ENCODE data around the gene TMEM17. TPM values are rescaled to one million over a fixed set of nuclear protein-coding genes. Genes with fewer than 3 reads are reported as not detected.
A peak's percentile ranks its signal among the peaks of the same experiment; 100 is the strongest.
"Not testable (repeated sequence)": the region's sequence is repeated elsewhere in the genome, so short reads cannot be mapped to it uniquely, and the experiment has no call there.

Gene TMEM17
- total and polyA plus RNA-seq, 9 donors: 0.94 to 3.0 (median 2.3) TPM

DNA sequence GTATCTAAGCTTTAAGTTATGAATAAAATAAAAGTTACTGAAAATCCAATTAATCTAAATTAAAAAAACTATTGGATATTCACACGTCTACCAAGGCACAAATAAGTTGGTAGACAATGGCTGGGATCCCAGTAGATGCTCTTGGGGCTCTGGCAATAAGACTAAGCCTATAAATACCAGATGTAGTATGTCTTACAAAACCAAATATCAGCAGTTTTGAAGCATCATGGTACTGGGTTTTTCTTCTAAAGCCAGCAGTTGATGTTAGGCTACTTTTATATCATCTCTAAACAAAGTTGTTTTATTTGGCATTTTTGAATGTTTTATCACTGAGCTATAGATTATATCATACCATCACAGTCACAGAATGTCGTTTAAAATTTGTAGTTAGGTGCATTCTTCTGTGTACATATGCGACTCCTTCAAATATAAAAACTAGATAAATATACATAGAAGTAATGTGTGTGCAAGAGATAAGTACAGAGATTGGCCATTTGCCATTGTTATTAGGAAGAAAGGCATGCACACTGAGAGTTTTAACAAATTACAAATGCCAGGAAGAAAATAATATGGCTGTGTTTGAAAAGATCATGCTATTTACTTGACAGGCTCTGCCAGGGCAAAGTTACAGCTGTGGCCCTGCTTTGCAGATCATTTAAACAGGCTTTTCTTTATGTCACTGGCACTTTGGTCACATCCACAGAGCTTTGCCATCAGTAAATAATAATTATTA lies 21.6 kb upstream of the TMEM17 start:
- Histone ChIP-seq H3K4me3 (no peak overlapping the region), H3K4me1 (ENCODE audit: insufficient read depth) (peaks cover 12% of the 10 kb centered on the region), H3K27ac (peak overlapping the region in 1 of 2 donors; percentile 38), H3K9me3 (no peaks in the 10 kb centered on the region), H3K36me3 (no peaks in the 10 kb centered on the region), H3K27me3 (no peaks in the 10 kb centered on the region)
- intact Hi-C loops (cut with DNase I): no loop called here
- no peak for TF ChIP-seq EP300 (IDR thresholded peaks at IDR 0.05)
- no peak for TF ChIP-seq POLR2A (IDR thresholded peaks at IDR 0.05)
- TF ChIP-seq, protein P1, sequence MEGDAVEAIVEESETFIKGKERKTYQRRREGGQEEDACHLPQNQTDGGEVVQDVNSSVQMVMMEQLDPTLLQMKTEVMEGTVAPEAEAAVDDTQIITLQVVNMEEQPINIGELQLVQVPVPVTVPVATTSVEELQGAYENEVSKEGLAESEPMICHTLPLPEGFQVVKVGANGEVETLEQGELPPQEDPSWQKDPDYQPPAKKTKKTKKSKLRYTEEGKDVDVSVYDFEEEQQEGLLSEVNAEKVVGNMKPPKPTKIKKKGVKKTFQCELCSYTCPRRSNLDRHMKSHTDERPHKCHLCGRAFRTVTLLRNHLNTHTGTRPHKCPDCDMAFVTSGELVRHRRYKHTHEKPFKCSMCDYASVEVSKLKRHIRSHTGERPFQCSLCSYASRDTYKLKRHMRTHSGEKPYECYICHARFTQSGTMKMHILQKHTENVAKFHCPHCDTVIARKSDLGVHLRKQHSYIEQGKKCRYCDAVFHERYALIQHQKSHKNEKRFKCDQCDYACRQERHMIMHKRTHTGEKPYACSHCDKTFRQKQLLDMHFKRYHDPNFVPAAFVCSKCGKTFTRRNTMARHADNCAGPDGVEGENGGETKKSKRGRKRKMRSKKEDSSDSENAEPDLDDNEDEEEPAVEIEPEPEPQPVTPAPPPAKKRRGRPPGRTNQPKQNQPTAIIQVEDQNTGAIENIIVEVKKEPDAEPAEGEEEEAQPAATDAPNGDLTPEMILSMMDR (IDR thresholded peaks at IDR 0.05): no peak
- DNase-seq: no peak
- 18 to 40% (median 26%) methylated on average over 3 of the region's 3 CpGs for whole genome bisulfite sequencing, 3 donors

DNA sequence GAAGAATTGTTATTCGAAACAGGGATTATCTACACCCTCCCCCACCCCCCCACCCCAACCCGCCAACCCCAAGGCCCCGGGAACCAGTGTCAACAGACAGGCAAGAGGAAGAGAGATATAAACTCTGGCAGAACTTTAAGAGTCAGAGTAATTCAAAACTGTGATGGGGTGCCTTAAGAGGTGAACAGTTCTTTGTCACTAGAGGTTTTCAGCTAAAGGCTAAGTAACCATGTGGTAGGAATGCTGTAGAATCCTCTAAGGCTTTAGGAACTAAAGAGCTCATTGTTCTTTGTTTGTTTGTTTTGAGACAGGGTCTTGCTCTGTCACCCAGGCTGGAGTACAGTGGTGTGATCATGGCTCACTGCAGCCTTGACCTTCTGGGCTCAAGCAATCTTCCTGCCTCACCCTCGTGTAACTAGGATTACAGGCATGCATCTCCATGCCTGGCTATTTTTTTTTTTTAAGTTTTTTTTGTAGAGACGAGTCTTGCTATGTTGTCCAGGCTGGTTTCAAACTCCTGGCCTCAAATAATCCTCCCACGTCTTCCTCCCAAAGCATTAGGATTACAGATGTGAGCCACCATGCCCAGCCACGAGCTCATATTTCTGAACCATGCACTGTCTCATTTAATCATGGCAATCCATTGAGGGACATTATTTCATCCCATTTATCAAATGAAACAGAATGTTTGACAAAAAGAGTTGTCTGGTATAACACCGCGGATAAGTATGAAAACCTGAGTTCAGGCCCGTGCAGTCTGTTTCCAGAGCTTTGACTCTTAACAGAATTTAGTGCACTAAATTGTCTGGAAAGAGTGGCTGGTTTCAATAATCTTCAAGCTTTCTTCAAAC lies 20.8 kb upstream of the TMEM17 start:
- Histone ChIP-seq H3K27me3 (no peaks in the 10 kb centered on the region), H3K36me3 (no peaks in the 10 kb centered on the region), H3K4me3 (no peak overlapping the region), H3K27ac (peak overlapping the region in 1 of 2 donors; percentile 29), H3K4me1 (ENCODE audit: insufficient read depth) (peaks cover 12% of the 10 kb centered on the region), H3K9me3 (no peaks in the 10 kb centered on the region)
- no peak for DNase-seq
- intact Hi-C loops (cut with DNase I): no loop called here
- TF ChIP-seq POLR2A (IDR thresholded peaks at IDR 0.05) (no peak), EP300 (IDR thresholded peaks at IDR 0.05) (no peak)
- TF ChIP-seq, protein P1 (IDR thresholded peaks at IDR 0.05): no peak
- WGBS, 3 donors: 48 to 57% (median 52%) methylated on average over 10 of the region's 10 CpGs

DNA sequence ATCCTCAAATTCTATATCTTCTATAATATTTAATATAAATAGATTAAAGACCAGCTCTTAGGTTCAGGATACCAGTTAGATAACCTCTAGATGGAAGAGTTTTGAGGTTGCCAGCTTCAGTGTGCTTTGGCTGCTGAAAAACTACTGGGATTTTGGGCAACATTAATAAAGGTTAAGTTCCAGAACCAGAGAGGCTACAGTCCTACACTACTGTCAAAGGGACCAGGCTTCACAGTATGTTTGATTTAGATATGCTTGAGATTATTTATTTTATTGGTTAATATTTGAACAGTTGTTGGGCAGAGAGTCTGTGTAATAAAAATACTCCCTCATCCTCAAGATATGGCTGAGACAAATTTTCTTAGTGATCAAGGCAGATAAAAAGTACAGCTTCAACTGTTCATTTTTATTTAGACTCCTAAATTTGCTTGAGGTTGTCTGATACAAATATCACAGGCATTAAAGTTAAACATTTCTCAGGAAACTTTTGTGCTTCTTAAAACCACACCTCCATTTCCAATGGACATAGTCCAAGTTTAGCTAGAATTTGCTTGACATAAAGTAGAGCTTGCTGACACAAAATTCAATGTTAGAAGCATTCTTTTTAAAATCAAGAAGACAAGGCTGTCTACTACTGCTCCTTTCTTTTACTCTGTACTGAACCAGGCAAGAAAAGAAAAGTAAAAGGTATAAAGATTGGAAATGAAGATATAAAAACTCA lies 19.7 kb upstream of the TMEM17 start:
- Histone ChIP-seq H3K9me3 (no peaks in the 10 kb centered on the region), H3K4me1 (ENCODE audit: insufficient read depth) (peaks cover 12% of the 10 kb centered on the region), H3K4me3 (no peak overlapping the region), H3K36me3 (no peaks in the 10 kb centered on the region), H3K27me3 (no peaks in the 10 kb centered on the region), H3K27ac (peak overlapping the region in 1 of 2 donors; percentile 29)
- no peak for DNase-seq
- intact Hi-C loops (cut with DNase I): no loop called here
- TF ChIP-seq EP300 (IDR thresholded peaks at IDR 0.05): no peak
- TF ChIP-seq, protein P1 (IDR thresholded peaks at IDR 0.05): no peak
- TF ChIP-seq POLR2A (IDR thresholded peaks at IDR 0.05): no peak

DNA sequence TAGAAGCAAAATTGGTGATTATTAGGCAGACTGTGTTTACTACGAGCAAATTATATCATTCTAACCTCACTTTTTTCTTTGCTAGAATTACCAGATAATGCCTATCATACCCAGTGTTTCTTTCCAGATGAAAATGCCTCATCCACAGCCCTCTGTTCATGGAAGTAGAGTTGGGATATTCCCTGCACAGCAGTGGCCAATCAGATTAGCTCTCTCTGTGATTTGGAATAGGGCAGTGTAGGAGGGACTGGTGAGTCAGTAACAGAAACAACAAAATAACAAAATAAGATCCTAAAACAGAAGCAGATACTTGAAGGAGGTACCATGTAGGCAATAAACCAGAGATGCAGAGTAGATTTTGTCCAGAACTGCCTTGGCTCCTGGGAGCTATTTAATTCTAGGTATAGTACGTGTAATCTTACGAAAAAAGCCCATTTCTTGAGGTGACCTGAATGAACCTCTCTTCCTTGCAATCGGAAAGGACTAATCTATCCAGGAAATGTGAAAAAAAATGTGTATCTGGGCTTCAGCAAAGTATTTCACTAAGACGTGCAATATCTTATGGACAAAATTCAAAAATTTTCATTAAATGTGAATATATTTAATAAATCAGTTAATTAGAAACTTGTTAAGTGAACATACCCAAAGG lies 18.4 kb upstream of the TMEM17 start:
- intact Hi-C loops (cut with DNase I): no loop called here
- no peaks in the 10 kb centered on the region for H3K27me3 ChIP-seq
- TF ChIP-seq EP300 (IDR thresholded peaks at IDR 0.05) (no peak), POLR2A (IDR thresholded peaks at IDR 0.05) (no peak)
- TF ChIP-seq, protein P1 (IDR thresholded peaks at IDR 0.05): no peak
- H3K36me3 ChIP-seq: no peaks in the 10 kb centered on the region
- H3K9me3 ChIP-seq: no peaks in the 10 kb centered on the region
- no peak overlapping the region for H3K27ac ChIP-seq
- no peak for DNase-seq
- 42 to 49% (median 45%) methylated on average over 5 of the region's 5 CpGs for WGBS, 3 donors
- H3K4me3 ChIP-seq: no peak overlapping the region
- peaks cover 12% of the 10 kb centered on the region for H3K4me1 ChIP-seq (ENCODE audit: insufficient read depth)

DNA sequence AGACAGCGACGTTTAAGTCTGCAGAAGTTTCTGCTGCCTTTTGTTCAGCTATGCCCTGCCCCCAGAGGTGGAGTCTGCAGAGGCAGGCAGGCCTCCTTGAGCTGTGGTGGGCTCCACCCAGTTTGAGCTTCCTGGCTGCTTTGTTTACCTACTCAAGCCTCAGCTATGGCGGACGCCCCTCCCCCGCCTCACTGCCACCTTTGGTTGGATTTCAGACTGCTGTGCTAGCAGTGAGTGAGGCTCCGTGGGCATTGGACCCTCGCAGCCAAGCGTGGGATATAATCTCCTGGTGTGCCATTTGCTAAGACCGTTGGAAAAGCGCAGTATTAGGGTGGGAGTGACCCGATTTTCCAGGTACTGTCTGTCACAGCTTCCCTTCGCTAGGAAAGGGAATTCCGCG lies 15.1 kb upstream of the TMEM17 start:
- intact Hi-C loops (cut with DNase I): not testable (repeated sequence)

More for the DNA sequence above, 15.1 kb upstream of the TMEM17 start:
- H3K27ac ChIP-seq; H3K9me3 ChIP-seq; H3K27me3 ChIP-seq; H3K36me3 ChIP-seq; DNase-seq; H3K4me3 ChIP-seq; H3K4me1 ChIP-seq (ENCODE audit: insufficient read depth): not testable (repeated sequence)
- WGBS, 3 donors: 91 to 94% (median 91%) methylated on average over 14 of the region's 14 CpGs

Data from ovary (tissue), 9 donors.